ENCODE results near the gene MS4A12. TPM values are rescaled to one million over a fixed set of nuclear protein-coding genes. Genes with fewer than 3 reads are reported as not detected.
"Not testable (repeated sequence)": the region's sequence is repeated elsewhere in the genome, so short reads cannot be mapped to it uniquely, and the experiment has no call there.

MS4A12 gene
- total RNA-seq, 1 experiment from 2014 or later = not detected

GRCh38 chr11:60509609-60510008 is 17.0 kb downstream of the MS4A12 start:
- DNase-seq (ENCODE audit: low read depth); in situ Hi-C loops (cut with HindIII; ENCODE audit: low pct_unique_long_range_greater_than_20kb, low sequenced_read_pairs): not testable (repeated sequence)

GRCh38 chr11:60510209-60510608 is 17.6 kb downstream of the MS4A12 start:
- in situ Hi-C loops (cut with HindIII; ENCODE audit: low pct_unique_long_range_greater_than_20kb, low sequenced_read_pairs); DNase-seq (ENCODE audit: low read depth): not testable (repeated sequence)

GRCh38 chr11:60511393-60511792 is 18.8 kb downstream of the MS4A12 start:
- no peak for DNase-seq (ENCODE audit: low read depth)
- in situ Hi-C loops (cut with HindIII; ENCODE audit: low pct_unique_long_range_greater_than_20kb, low sequenced_read_pairs) = no loop called here

DNA sequence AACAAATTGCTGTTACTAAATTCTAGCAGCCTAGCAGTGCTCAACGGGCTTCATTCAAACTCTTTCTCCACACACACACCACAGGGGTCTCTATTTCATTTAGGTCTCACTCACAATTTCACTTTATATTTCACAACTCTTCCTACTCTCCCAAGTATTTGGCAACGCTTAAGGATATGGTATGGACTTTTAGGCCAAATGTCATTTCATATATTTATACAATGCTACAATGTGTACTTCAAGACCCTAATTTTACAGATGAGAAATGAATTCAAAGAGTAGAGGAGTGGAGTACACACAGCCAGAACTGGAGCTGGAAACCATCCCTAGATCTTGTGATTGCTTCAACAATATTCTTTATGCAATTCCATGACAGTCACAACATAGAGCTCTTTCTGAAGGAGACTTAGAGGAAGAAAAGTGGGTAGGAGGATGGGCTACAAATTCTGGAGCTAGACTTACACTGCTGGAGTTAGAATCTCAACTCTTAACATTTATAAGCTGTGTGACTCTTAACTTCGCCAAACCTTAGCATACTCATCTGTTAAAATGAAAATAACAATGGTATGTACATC is 20.2 kb downstream of the MS4A12 start:
- DNase-seq (ENCODE audit: low read depth) = no peak
- in situ Hi-C loops (cut with HindIII; ENCODE audit: low pct_unique_long_range_greater_than_20kb, low sequenced_read_pairs) = no loop called here

- no peak for DNase-seq (ENCODE audit: low read depth)
- in situ Hi-C loops (cut with HindIII; ENCODE audit: low pct_unique_long_range_greater_than_20kb, low sequenced_read_pairs) = no loop called here
Observed at GRCh38 chr11:60513496-60514460, 21.2 kb downstream of the MS4A12 start.

- no peak for DNase-seq (ENCODE audit: low read depth)
- in situ Hi-C loops (cut with HindIII; ENCODE audit: low pct_unique_long_range_greater_than_20kb, low sequenced_read_pairs) = no loop called here
Observed at GRCh38 chr11:60515144-60515855, 22.7 kb downstream of the MS4A12 start, which contains the start of gene MS4A13. TSS of gene MS4A13 (plus strand) at chr11:60515392. CDS start at chr11:60518084, 2,692 bp downstream.

GRCh38 chr11:60528465-60528864 is 35.9 kb downstream of the MS4A12 start:
- DNase-seq (ENCODE audit: low read depth) = no peak
- in situ Hi-C loops (cut with HindIII; ENCODE audit: low pct_unique_long_range_greater_than_20kb, low sequenced_read_pairs) = no loop called here

DNA sequence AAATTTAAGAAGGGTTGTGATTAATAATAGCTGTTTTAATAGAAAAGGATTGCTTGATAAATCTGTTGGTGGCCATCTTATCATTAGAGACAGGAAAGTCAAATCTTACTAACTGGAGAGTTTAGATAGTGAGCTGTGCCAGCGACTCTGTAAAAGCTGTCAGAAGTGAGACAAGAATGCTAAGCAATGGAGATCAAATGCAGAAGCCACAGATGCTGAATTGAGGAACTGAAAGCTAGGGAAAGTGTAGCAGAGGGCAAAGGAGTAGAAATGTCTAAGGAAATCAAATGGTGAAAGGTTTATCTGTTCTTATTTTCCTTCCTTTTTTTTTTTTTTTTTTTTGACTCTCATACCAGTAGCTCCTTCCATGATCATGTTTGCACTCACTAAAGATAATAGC is 36.4 kb downstream of the MS4A12 start:
- no peak for DNase-seq (ENCODE audit: low read depth)
- in situ Hi-C loops (cut with HindIII; ENCODE audit: low pct_unique_long_range_greater_than_20kb, low sequenced_read_pairs) = no loop called here

- DNase-seq (ENCODE audit: low read depth) = no peak
- in situ Hi-C loops (cut with HindIII; ENCODE audit: low pct_unique_long_range_greater_than_20kb, low sequenced_read_pairs) = no loop called here
Observed at GRCh38 chr11:60530454-60531100, 38.0 kb downstream of the MS4A12 start.

- in situ Hi-C loops (cut with HindIII; ENCODE audit: low pct_unique_long_range_greater_than_20kb, low sequenced_read_pairs); DNase-seq (ENCODE audit: low read depth): not testable (repeated sequence)
Observed at GRCh38 chr11:60532383-60532782, 39.8 kb downstream of the MS4A12 start.

DNA sequence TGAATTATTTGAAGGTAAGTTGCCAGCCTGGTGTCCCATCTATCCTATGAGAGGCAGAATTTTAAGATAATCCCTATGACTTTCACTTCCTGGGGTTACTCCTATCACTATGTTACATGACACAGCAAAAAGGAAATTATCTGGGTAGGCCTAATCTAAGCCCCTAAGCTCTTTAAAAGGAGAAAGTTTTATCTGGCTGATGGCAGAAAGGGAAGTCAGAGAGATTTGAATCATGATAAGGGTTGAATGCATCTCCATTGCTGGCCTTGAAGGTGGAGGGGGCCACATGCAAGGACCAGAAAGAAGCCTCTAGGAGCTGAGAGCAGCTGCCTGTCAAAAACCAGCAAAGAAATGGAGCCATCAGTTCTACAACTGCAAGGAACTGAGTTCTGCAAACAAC is 46.0 kb downstream of the MS4A12 start:
- DNase-seq (ENCODE audit: low read depth); in situ Hi-C loops (cut with HindIII; ENCODE audit: low pct_unique_long_range_greater_than_20kb, low sequenced_read_pairs): not testable (repeated sequence)

DNA sequence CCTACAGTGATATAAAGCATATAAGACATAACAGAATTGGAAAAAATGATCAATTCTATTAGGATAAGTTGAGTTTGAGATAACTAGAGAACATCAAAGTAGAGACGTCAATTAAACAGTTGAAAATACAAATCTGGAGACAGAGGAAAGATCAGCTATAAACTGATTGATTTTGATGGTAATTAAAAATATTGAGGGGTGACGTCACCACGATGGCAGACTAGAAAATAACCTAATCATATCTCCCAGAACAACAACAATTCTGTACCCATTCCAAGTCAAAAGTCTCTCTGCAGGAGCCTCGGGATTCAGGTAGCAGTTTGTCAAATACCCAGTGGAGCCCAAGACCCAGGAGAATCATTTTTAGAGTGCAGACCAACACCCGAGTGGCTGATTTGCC is 51.5 kb downstream of the MS4A12 start:
- in situ Hi-C loops (cut with HindIII; ENCODE audit: low pct_unique_long_range_greater_than_20kb, low sequenced_read_pairs) = no loop called here
- no peak for DNase-seq (ENCODE audit: low read depth)

Other genes starting within 250 kb of the MS4A12 start
- gene MS4A4E, start 249.6 kb upstream of the MS4A12 start, total RNA-seq (2014; rRNA removed; shearing (Covaris generic); ENCODE audit: low replicate concordance) = not detected in 2 replicates
- gene MS4A4A, start 212.1 kb upstream of the MS4A12 start, total RNA-seq (2014; rRNA removed; shearing (Covaris generic); ENCODE audit: low replicate concordance) = not detected in 2 replicates
- not detected in 2 replicates for gene MS4A6E, start 165.5 kb upstream of the MS4A12 start, total RNA-seq (2014; rRNA removed; shearing (Covaris generic); ENCODE audit: low replicate concordance)
- gene MS4A7, start 114.2 kb upstream of the MS4A12 start, total RNA-seq (2014; rRNA removed; shearing (Covaris generic); ENCODE audit: low replicate concordance) = not detected in 2 replicates
- gene MS4A14, start 96.3 kb upstream of the MS4A12 start, total RNA-seq (2014; rRNA removed; shearing (Covaris generic); ENCODE audit: low replicate concordance) = not detected in 2 replicates
- gene MS4A5, start 63.2 kb upstream of the MS4A12 start, total RNA-seq (2014; rRNA removed; shearing (Covaris generic); ENCODE audit: low replicate concordance) = not detected in 2 replicates
- gene MS4A1, start 36.9 kb upstream of the MS4A12 start, total RNA-seq (2014; rRNA removed; shearing (Covaris generic); ENCODE audit: low replicate concordance) = not detected in 2 replicates
- not detected in 2 replicates for gene MS4A13, start 22.6 kb downstream of the MS4A12 start, total RNA-seq (2014; rRNA removed; shearing (Covaris generic); ENCODE audit: low replicate concordance)
- gene MS4A8, start 206.8 kb downstream of the MS4A12 start, total RNA-seq (2014; rRNA removed; shearing (Covaris generic); ENCODE audit: low replicate concordance) = not detected in 2 replicates
- not detected in 2 replicates for gene MS4A18, start 231.9 kb downstream of the MS4A12 start, total RNA-seq (2014; rRNA removed; shearing (Covaris generic); ENCODE audit: low replicate concordance)